ENCODE measurements around the gene MYADML2. TPM values are rescaled to one million over a fixed set of nuclear protein-coding genes. Genes with fewer than 3 reads are reported as not detected.

The MYADML2 gene
- total and polyA plus RNA-seq, 7 donors = 0.47 to 95.8 (median 11.0) TPM

GRCh38 chr17:81978524-81979298 is 31.7 kb upstream of the MYADML2 start:
- H3K27me3 ChIP-seq (ENCODE audit: insufficient read depth in 3 of 3, low read length in 2 of 3) = no peaks in the 10 kb centered on the region
- H3K27ac ChIP-seq = peak overlapping the region; percentile 96
- TF ChIP-seq, protein P1, sequence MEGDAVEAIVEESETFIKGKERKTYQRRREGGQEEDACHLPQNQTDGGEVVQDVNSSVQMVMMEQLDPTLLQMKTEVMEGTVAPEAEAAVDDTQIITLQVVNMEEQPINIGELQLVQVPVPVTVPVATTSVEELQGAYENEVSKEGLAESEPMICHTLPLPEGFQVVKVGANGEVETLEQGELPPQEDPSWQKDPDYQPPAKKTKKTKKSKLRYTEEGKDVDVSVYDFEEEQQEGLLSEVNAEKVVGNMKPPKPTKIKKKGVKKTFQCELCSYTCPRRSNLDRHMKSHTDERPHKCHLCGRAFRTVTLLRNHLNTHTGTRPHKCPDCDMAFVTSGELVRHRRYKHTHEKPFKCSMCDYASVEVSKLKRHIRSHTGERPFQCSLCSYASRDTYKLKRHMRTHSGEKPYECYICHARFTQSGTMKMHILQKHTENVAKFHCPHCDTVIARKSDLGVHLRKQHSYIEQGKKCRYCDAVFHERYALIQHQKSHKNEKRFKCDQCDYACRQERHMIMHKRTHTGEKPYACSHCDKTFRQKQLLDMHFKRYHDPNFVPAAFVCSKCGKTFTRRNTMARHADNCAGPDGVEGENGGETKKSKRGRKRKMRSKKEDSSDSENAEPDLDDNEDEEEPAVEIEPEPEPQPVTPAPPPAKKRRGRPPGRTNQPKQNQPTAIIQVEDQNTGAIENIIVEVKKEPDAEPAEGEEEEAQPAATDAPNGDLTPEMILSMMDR (IDR thresholded peaks at IDR 0.05) = no peak
- ATAC-seq = no peak
- DNase-seq = no peak
- H3K9me3 ChIP-seq = no peaks in the 10 kb centered on the region
- peak overlapping the region; percentile 78 for H3K4me3 ChIP-seq
- peaks cover 9% of the 10 kb centered on the region for H3K4me1 ChIP-seq
- intact Hi-C loops (cut with DNase I) = loop anchor here in 1 of 2 donors (5.0 kb wide), 1 partner anchor 39 kb away; no protein-coding TSS in a partner anchor
- 65 to 74% (median 70%) methylated on average over 27 of the region's 27 CpGs for WGBS, 3 donors
- H3K36me3 ChIP-seq (ENCODE audit: insufficient read depth in 1 of 2, low read depth in 1 of 2) = peaks cover 4 to 32% of the 10 kb centered on the region in 2 donors

- Histone ChIP-seq H3K4me1 (peaks cover 9% of the 10 kb centered on the region), H3K27me3 (ENCODE audit: insufficient read depth in 3 of 3, low read length in 2 of 3) (no peaks in the 10 kb centered on the region), H3K36me3 (ENCODE audit: insufficient read depth in 1 of 2, low read depth in 1 of 2) (peaks cover 4 to 22% of the 10 kb centered on the region in 2 donors), H3K27ac (peak within 1 kb of the TSS; percentile 96), H3K9me3 (no peaks in the 10 kb centered on the region), H3K4me3 (peak within 1 kb of the TSS; percentile 78)
- ATAC-seq = peak; percentile 95 to 97 (median 96)
- peak; percentile 93 to 97 for DNase-seq
- TF ChIP-seq, protein P1 (IDR thresholded peaks at IDR 0.05) = no peak
- WGBS, 3 donors = 0 to 1% (median 1%) methylated on average over 15 to 76 of the region's 76 CpGs
- intact Hi-C loops (cut with DNase I) = loop anchor here in 1 of 2 donors (5.0 kb wide), 1 partner anchor 40 kb away; no protein-coding TSS in a partner anchor
Measured at GRCh38 chr17:81977211-81977808, 30.3 kb upstream of the MYADML2 start, which contains the start of gene ASPSCR1. TSS of gene ASPSCR1 (plus strand) at chr17:81977629. CDS start at chr17:81977647, 18 bp downstream.

- TF ChIP-seq, protein P1 (IDR thresholded peaks at IDR 0.05) = no peak
- H3K9me3 ChIP-seq = no peaks in the 10 kb centered on the region
- no peaks in the 10 kb centered on the region for H3K27me3 ChIP-seq (ENCODE audit: insufficient read depth in 3 of 3, low read length in 2 of 3)
- peaks cover 4 to 22% of the 10 kb centered on the region in 2 donors for H3K36me3 ChIP-seq (ENCODE audit: insufficient read depth in 1 of 2, low read depth in 1 of 2)
- 20 to 21% (median 20%) methylated on average over 29 to 30 of the region's 30 CpGs for WGBS, 3 donors
- ATAC-seq = peak; percentile 20 to 50 (median 34)
- DNase-seq = peak; percentile 53 to 73
- intact Hi-C loops (cut with DNase I) = loop anchor here in 1 of 2 donors (5.0 kb wide), 1 partner anchor 41 kb away; no protein-coding TSS in a partner anchor
- peaks cover 9% of the 10 kb centered on the region for H3K4me1 ChIP-seq
- peak overlapping the region; percentile 78 for H3K4me3 ChIP-seq
- H3K27ac ChIP-seq = peak overlapping the region; percentile 96
Measured at GRCh38 chr17:81976332-81977210, 29.5 kb upstream of the MYADML2 start.

DNA sequence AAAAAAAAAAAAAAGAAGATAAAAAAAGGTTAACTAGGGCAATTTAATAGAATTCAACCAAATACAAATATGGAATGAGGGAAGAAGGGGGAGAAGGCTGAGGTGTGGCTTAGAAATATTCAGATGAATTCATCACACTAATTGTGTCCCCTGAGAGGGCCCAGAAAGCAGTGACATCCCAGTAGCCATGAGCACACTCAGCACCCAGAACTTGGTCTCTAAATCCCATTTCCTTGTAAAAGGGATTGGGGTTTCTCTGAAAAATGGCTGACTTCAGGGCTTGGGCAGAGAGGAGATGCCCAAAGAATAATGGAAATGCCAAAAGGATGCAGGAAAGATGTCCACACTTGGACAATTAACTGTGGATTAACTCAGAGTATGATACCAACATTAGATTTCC is 26.4 kb upstream of the MYADML2 start:
- DNase-seq (no peak), ATAC-seq (no peak)
- TF ChIP-seq, protein P1 (IDR thresholded peaks at IDR 0.05) = no peak
- H3K36me3 ChIP-seq (ENCODE audit: insufficient read depth in 1 of 2, low read depth in 1 of 2) = no peaks in the 10 kb centered on the region
- H3K27me3 ChIP-seq (ENCODE audit: insufficient read depth in 3 of 3, low read length in 2 of 3) = no peaks in the 10 kb centered on the region
- H3K27ac ChIP-seq = no peak overlapping the region
- intact Hi-C loops (cut with DNase I) = no loop called here
- H3K4me3 ChIP-seq = no peak overlapping the region
- peaks cover 3% of the 10 kb centered on the region for H3K4me1 ChIP-seq
- H3K9me3 ChIP-seq = no peaks in the 10 kb centered on the region
